Trophoblast cell (in vitro differentiated cells and primary cell): ENCODE data around the gene PPARGC1A.

ENCODE experiments used
- DNase-seq, 2 donors: peaks; one replicate each; pipeline ENCODE4 v3.0.0-alpha.2; 2016
- H2AFZ ChIP-seq: 2 replicates; pipeline ENCODE4 v1.6.1; 2013; ENCODE audit warnings: low read length, moderate library complexity, mild to moderate bottlenecking; ENCODE audit not compliant: insufficient read depth, poor library complexity
- H2AK5ac ChIP-seq: 2 replicates; pipeline ENCODE4 v1.6.1; 2013; ENCODE audit warnings: mild to moderate bottlenecking, low read length
- H2BK120ac ChIP-seq: 2 replicates; pipeline ENCODE4 v1.6.1; 2013; ENCODE audit warnings: low read length, mild to moderate bottlenecking, moderate library complexity; ENCODE audit not compliant: insufficient read depth, poor library complexity
- H2BK12ac ChIP-seq: 2 replicates; pipeline ENCODE4 v1.6.1; 2013; ENCODE audit warnings: mild to moderate bottlenecking, low read length, moderate library complexity
- H2BK5ac ChIP-seq: 2 replicates; pipeline ENCODE4 v1.6.1; 2013; ENCODE audit warnings: low read length, low read depth, moderate library complexity, mild to moderate bottlenecking; ENCODE audit not compliant: poor library complexity
- H3K14ac ChIP-seq: 2 replicates; pipeline ENCODE4 v1.6.1; 2013; ENCODE audit warnings: mild to moderate bottlenecking, low read length
- H3K18ac ChIP-seq: 2 replicates; pipeline ENCODE4 v1.6.1; 2013; ENCODE audit warnings: mild to moderate bottlenecking, low read length
- H3K23ac ChIP-seq: 2 replicates; pipeline ENCODE4 v1.6.1; 2013; ENCODE audit warnings: low read length
- H3K27ac ChIP-seq: 2 replicates; pipeline ENCODE4 v1.5.1; 2013; ENCODE audit warnings: low read depth, mild to moderate bottlenecking, inconsistent platforms, low read length, moderate library complexity
- H3K27me3 ChIP-seq: 2 replicates; pipeline ENCODE4 v1.6.1; 2013; ENCODE audit warnings: inconsistent platforms, mild to moderate bottlenecking, low read length, moderate library complexity; ENCODE audit not compliant: insufficient read depth
- H3K36me3 ChIP-seq, 2 experiments: 1 replicate in 1 of 2; 2 replicates in 1 of 2; pipeline ENCODE4 v1.6.1; 2013; ENCODE audit warnings: low read length in 2 of 2, mild to moderate bottlenecking in 2 of 2, moderate library complexity in 1 of 2; ENCODE audit not compliant: insufficient read depth in 2 of 2, control insufficient read depth in 1 of 2
- H3K4ac ChIP-seq: 2 replicates; pipeline ENCODE4 v1.6.1; 2013; ENCODE audit warnings: low read depth, mild to moderate bottlenecking, low read length, moderate library complexity
- H3K4me1 ChIP-seq, 2 experiments: 1 replicate in 1 of 2; 2 replicates in 1 of 2; pipeline ENCODE4 v1.6.1; 2013; ENCODE audit warnings: low read length in 2 of 2, mild to moderate bottlenecking in 2 of 2, moderate library complexity in 1 of 2; ENCODE audit not compliant: insufficient read depth in 2 of 2, control insufficient read depth in 1 of 2
- H3K4me2 ChIP-seq: 2 replicates; pipeline ENCODE4 v1.6.1; 2013; ENCODE audit warnings: inconsistent platforms, mild to moderate bottlenecking, low read length, moderate library complexity
- H3K4me3 ChIP-seq: 2 replicates; pipeline ENCODE4 v1.5.1; 2013; ENCODE audit warnings: mild to moderate bottlenecking, low read depth, low read length, inconsistent platforms
- H3K79me1 ChIP-seq: one replicate; pipeline ENCODE4 v1.6.1; 2013; ENCODE audit warnings: low read length
- H3K79me2 ChIP-seq: 2 replicates; pipeline ENCODE4 v1.6.1; 2013; ENCODE audit warnings: low read length, mild to moderate bottlenecking; ENCODE audit not compliant: control insufficient read depth, insufficient read depth, poor library complexity
- H3K9ac ChIP-seq: 2 replicates; pipeline ENCODE4 v1.6.1; 2013; ENCODE audit warnings: mild to moderate bottlenecking, low read length
- H3K9me3 ChIP-seq: 2 replicates; pipeline ENCODE4 v1.6.1; 2013; ENCODE audit warnings: low read depth, mild to moderate bottlenecking, control low read depth, inconsistent platforms, low read length; ENCODE audit not compliant: insufficient read depth
- H4K12ac ChIP-seq: 2 replicates; pipeline ENCODE4 v1.6.1; 2013; ENCODE audit warnings: low read depth, mild to moderate bottlenecking, low read length, moderate library complexity
- H4K8ac ChIP-seq: 2 replicates; pipeline ENCODE4 v1.6.1; 2013; ENCODE audit warnings: low read depth, mild to moderate bottlenecking, low read length, moderate library complexity
- H4K91ac ChIP-seq: one replicate; pipeline ENCODE4 v1.6.1; 2013; ENCODE audit warnings: low read depth, mild to moderate bottlenecking, low read length, moderate library complexity
- WGBS: extraction: QIAGEN DNeasy Blood & Tissue Kit; methylation state at CpG from one replicate; pipeline ENCODE4 v1.1.7; 2013; ENCODE audit warnings: missing lambda C conversion rate; ENCODE audit not compliant: insufficient read length, insufficient coverage; ENCODE audit errors: extremely low coverage; 5-methylcytosine and 5-hydroxymethylcytosine counted together

The PPARGC1A gene

GRCh38 chr4:23819041-23819511, 70.8 kb downstream of the PPARGC1A start:
- Histone ChIP-seq H3K14ac (no peak overlapping the region), H4K8ac (no peak overlapping the region), H3K9ac (no peak overlapping the region), H3K79me2 (no peaks in the 10 kb centered on the region), H2BK12ac (no peak overlapping the region), H3K4ac (no peak overlapping the region), H3K4me1 (no peaks in the 10 kb centered on the region), H2AK5ac (no peak overlapping the region), H4K91ac (no peak overlapping the region), H3K36me3 (no peaks in the 10 kb centered on the region), H2BK5ac (no peak overlapping the region), H3K4me2 (no peak overlapping the region), H2AFZ (no peak overlapping the region), H3K27ac (no peak overlapping the region), H3K18ac (no peak overlapping the region), H4K12ac (no peak overlapping the region), H3K4me3 (no peak overlapping the region), H2BK120ac (no peak overlapping the region), H3K27me3 (no peaks in the 10 kb centered on the region), H3K9me3 (no peaks in the 10 kb centered on the region), H3K23ac (no peak overlapping the region), H3K79me1 (no peaks in the 10 kb centered on the region)
- DNase-seq: peak; percentile 2 to 55
- WGBS: no CpG with 5 or more reads among the region's 1 CpG

GRCh38 chr4:23818097-23818885, 71.6 kb downstream of the PPARGC1A start:
- H3K27ac ChIP-seq: no peak overlapping the region
- no peak for DNase-seq
- H3K9me3 ChIP-seq: no peaks in the 10 kb centered on the region
- no peaks in the 10 kb centered on the region for H3K36me3 ChIP-seq
- no CpG with 5 or more reads among the region's 7 CpGs for WGBS
- H3K4me2 ChIP-seq: no peak overlapping the region
- no peak overlapping the region for H2BK5ac ChIP-seq
- no peak overlapping the region for H3K4me3 ChIP-seq
- no peaks in the 10 kb centered on the region for H3K4me1 ChIP-seq
- H3K18ac ChIP-seq: no peak overlapping the region
- H3K14ac ChIP-seq: no peak overlapping the region
- H2BK120ac ChIP-seq: no peak overlapping the region
- no peak overlapping the region for H2BK12ac ChIP-seq
- H3K79me1 ChIP-seq: no peaks in the 10 kb centered on the region
- H4K91ac ChIP-seq: no peak overlapping the region
- no peak overlapping the region for H2AFZ ChIP-seq
- H4K12ac ChIP-seq: no peak overlapping the region
- no peak overlapping the region for H2AK5ac ChIP-seq
- no peak overlapping the region for H3K23ac ChIP-seq
- H3K9ac ChIP-seq: no peak overlapping the region
- H3K4ac ChIP-seq: no peak overlapping the region
- no peaks in the 10 kb centered on the region for H3K79me2 ChIP-seq
- no peaks in the 10 kb centered on the region for H3K27me3 ChIP-seq
- no peak overlapping the region for H4K8ac ChIP-seq

GRCh38 chr4:23814996-23815660, 74.7 kb downstream of the PPARGC1A start:
- no peak overlapping the region for H2AK5ac ChIP-seq
- no peaks in the 10 kb centered on the region for H3K4me1 ChIP-seq
- H3K9me3 ChIP-seq: no peaks in the 10 kb centered on the region
- no peak overlapping the region for H3K4me3 ChIP-seq
- H4K8ac ChIP-seq: no peak overlapping the region
- no peak overlapping the region for H3K14ac ChIP-seq
- no CpG with 5 or more reads among the region's 8 CpGs for WGBS
- no peak overlapping the region for H4K91ac ChIP-seq
- no peaks in the 10 kb centered on the region for H3K27me3 ChIP-seq
- no peak overlapping the region for H3K4me2 ChIP-seq
- H3K4ac ChIP-seq: no peak overlapping the region
- DNase-seq: no peak
- no peaks in the 10 kb centered on the region for H3K36me3 ChIP-seq
- no peaks in the 10 kb centered on the region for H3K79me1 ChIP-seq
- no peak overlapping the region for H3K18ac ChIP-seq
- no peak overlapping the region for H3K9ac ChIP-seq
- H3K27ac ChIP-seq: no peak overlapping the region
- no peak overlapping the region for H2BK5ac ChIP-seq
- H2AFZ ChIP-seq: no peak overlapping the region
- H2BK12ac ChIP-seq: no peak overlapping the region
- no peaks in the 10 kb centered on the region for H3K79me2 ChIP-seq
- H2BK120ac ChIP-seq: no peak overlapping the region
- no peak overlapping the region for H3K23ac ChIP-seq
- no peak overlapping the region for H4K12ac ChIP-seq

- Histone ChIP-seq H3K4me2 (no peak overlapping the region), H3K79me2 (no peaks in the 10 kb centered on the region), H4K12ac (no peak overlapping the region), H3K4me3 (no peak overlapping the region), H4K91ac (no peak overlapping the region), H2AK5ac (no peak overlapping the region), H2BK120ac (no peak overlapping the region), H3K4me1 (no peaks in the 10 kb centered on the region), H2BK5ac (no peak overlapping the region), H4K8ac (no peak overlapping the region), H3K27ac (no peak overlapping the region), H2BK12ac (no peak overlapping the region), H3K23ac (no peak overlapping the region), H2AFZ (no peak overlapping the region), H3K14ac (no peak overlapping the region), H3K9ac (no peak overlapping the region), H3K18ac (no peak overlapping the region), H3K9me3 (no peaks in the 10 kb centered on the region), H3K79me1 (no peaks in the 10 kb centered on the region), H3K4ac (no peak overlapping the region), H3K36me3 (no peaks in the 10 kb centered on the region), H3K27me3 (no peaks in the 10 kb centered on the region)
- WGBS: no CpG with 5 or more reads among the region's 2 CpGs
- no peak for DNase-seq
Measured at GRCh38 chr4:23814587-23814986, 75.3 kb downstream of the PPARGC1A start.
